Stimulated activated naive B cell treated with anti-CD40 and anti-IgM and Interleukin-4, amounts not matched to agents 10 μg/mL and 1 μg/mL and 100 μg/mL, for 72 hours (primary cell): ENCODE data around the gene BMP7.

ENCODE experiments used
- ATAC-seq, 2 donors: fragments of 150-1000 bp; cut with Tn5 transposase; replicated peaks; 2 replicates each; pipeline ENCODE4 v1.10.0; 2021; ENCODE audit warnings: moderate library complexity in 1 of 2
- DNase-seq: peaks from one replicate; pipeline ENCODE4 v3.0.0; 2021
- H3K27ac Mint-ChIP-seq: one replicate; pipeline ENCODE4 v1.8.0; 2022; ENCODE audit warnings: mild to moderate bottlenecking, mixed read lengths
- H3K27me3 Mint-ChIP-seq, 2 donors: one replicate each; pipeline ENCODE4 v1.8.0; 2022; ENCODE audit warnings: mixed read lengths in 2 of 2
- H3K36me3 Mint-ChIP-seq, 2 donors: one replicate each; pipeline ENCODE4 v1.8.0; 2022; ENCODE audit warnings: mixed read lengths in 2 of 2, mild to moderate bottlenecking in 1 of 2
- H3K4me1 Mint-ChIP-seq, 2 donors: one replicate each; pipeline ENCODE4 v1.8.0; 2022; ENCODE audit warnings: mixed read lengths in 2 of 2, mild to moderate bottlenecking in 1 of 2
- H3K4me3 Mint-ChIP-seq, 2 donors: one replicate each; pipeline ENCODE4 v1.8.0; 2022; ENCODE audit warnings: mild to moderate bottlenecking in 2 of 2, mixed read lengths in 2 of 2, moderate library complexity in 1 of 2
- H3K9me3 Mint-ChIP-seq, 2 donors: one replicate each; pipeline ENCODE4 v1.8.0; 2022; ENCODE audit warnings: mixed read lengths in 2 of 2, mild to moderate bottlenecking in 1 of 2

BMP7 gene

DNA sequence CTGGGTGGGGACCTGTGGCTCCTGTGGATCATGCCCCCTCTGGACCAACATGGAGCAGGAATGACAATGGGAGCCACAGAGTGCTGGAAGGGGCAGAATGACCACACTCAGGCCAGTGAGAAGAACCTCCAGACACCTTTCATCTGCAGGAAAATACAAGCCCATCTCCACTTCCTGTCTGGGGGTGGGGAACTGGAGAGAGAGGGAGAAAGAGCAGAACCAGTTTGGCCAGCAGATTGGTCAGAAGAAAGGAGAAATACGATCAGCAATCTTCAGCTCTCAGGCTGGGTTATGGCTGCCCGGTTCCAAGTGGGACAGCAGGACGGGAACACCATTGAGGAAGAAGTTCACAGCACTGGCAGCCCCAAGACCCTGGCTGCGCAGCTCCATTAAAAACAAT is 37.0 kb downstream of the BMP7 start:
- Mint-ChIP-seq H3K27ac (peak overlapping the region; percentile 56), H3K9me3 (no peaks in the 10 kb centered on the region), H3K4me1 (no peaks in the 10 kb centered on the region), H3K27me3 (peaks cover 15 to 37% of the 10 kb centered on the region in 2 donors), H3K4me3 (no peak overlapping the region), H3K36me3 (no peaks in the 10 kb centered on the region)
- no peak for ATAC-seq
- DNase-seq = no peak

DNA sequence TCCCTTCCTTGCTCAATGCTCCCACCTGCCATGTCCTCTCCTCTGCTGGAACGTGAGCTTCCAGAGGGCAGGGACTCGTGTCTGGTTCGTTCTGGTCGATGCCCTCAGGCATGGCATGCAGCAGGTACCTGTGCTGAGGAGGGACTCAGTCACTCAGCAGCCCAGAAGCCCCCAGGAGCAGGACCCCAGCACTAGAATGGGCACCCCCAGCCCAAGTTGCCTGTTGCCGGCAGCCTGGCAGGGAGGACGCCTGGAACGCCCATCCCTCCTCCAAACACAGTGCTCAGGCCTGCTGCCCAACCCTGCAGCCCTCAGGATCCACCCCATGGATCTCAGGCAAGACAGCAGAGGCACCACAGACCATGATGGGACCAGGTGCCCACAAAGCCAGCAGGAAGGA is 40.6 kb downstream of the BMP7 start:
- no peak for ATAC-seq
- H3K4me1 Mint-ChIP-seq = no peaks in the 10 kb centered on the region
- H3K9me3 Mint-ChIP-seq = no peaks in the 10 kb centered on the region
- no peaks in the 10 kb centered on the region for H3K36me3 Mint-ChIP-seq
- no peak overlapping the region for H3K4me3 Mint-ChIP-seq
- no peak for DNase-seq
- no peak overlapping the region for H3K27ac Mint-ChIP-seq
- H3K27me3 Mint-ChIP-seq = peaks cover 17 to 32% of the 10 kb centered on the region in 2 donors

DNA sequence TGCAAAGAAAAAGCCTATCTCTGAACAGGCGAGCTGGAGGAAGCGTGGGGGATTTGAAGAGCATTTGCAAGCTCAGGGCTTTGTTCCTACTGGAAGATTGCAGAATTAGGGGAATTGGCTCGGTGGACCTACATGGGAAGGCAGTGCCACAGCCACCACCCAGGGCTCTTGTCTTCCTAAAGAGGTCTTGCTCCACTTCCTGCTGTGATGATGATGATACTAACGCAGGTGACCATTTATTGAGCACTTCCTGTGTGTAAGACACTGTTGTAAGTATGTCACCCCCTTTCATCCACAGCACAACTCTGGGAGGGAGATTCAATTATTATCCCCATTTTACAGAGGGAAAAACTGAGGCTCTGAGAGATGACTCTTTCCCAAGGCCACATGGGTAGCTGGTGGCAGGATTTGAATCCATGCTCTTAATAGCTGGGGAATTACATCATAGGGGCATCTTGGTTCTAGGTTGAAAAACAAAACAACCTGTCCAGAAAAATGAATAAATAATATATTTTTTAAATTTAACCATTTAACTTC is 41.2 kb downstream of the BMP7 start:
- DNase-seq (no peak), ATAC-seq (no peak)
- Mint-ChIP-seq H3K4me3 (no peak overlapping the region), H3K9me3 (no peaks in the 10 kb centered on the region), H3K36me3 (no peaks in the 10 kb centered on the region), H3K27me3 (peaks cover 17 to 28% of the 10 kb centered on the region in 2 donors), H3K4me1 (no peaks in the 10 kb centered on the region), H3K27ac (no peak overlapping the region)

DNA sequence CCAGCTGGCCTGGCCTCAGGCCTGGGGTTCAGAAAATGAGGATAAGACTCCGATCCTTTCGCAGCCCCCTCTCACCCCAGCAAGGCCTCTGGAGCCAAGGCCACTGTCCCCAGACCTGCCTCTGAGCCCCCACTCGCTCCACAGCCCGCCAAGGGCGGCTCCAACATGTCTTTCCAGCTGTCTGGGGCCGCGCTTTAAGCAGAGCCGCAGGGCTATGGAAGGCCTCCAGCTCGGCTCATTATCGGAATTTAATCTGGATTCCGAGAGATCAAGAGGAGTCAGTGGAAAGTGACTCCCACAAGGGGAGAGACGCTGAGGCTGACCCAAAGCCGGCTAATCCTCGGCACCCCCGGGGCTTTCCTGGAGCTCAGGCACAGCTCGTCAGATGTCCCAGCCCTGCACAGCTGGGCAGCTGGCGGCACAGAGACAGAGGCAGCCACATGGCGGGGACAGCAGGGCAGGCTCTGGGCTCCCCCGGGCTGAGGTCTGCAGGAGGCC is 41.8 kb downstream of the BMP7 start:
- no peak overlapping the region for H3K27ac Mint-ChIP-seq

DNA sequence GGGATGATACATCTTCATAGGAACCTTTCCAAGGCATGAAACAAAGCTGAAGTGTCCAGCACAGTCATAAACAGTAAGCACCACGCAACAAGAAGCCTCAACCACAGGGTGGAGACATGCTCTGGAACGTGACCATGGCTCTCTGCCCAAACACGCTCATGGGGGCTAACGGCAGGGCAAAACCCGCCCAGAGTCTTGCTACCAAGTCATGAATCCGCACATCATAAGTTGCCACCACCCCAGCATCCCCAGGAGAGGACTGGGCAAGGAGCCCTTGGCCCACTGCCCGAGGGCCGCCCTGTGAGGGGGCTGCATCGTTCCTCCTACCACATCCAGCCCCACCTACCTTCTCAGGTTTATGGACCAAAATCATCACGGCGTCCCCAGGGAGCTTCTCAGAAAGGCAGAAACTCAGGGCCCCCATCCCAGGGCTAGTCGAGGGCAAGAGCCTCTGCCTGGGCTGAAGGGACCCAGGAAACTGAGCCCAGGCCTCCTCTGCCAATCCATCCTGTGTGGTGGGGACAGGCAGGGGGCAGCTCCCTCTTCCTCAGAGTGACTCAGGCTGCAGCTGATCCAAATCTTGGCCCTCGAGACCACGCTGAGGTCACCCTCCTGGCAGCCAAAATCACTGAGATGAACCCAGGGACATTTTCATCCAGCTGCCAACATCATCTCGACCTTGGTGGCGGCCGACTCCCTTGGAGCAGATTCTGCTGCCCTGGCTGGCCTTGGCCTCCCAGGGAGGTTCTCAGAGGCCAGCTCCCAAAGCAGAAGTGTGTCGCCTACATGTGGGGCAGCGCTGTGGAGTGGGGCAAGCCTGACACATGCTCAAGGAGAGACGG is 42.6 kb downstream of the BMP7 start:
- H3K9me3 Mint-ChIP-seq = no peaks in the 10 kb centered on the region
- no peak for DNase-seq
- no peak overlapping the region for H3K4me3 Mint-ChIP-seq
- H3K27me3 Mint-ChIP-seq = peaks cover 8 to 14% of the 10 kb centered on the region in 2 donors
- no peak for ATAC-seq
- H3K27ac Mint-ChIP-seq = no peak overlapping the region
- no peaks in the 10 kb centered on the region for H3K4me1 Mint-ChIP-seq
- no peaks in the 10 kb centered on the region for H3K36me3 Mint-ChIP-seq

More for the DNA sequence above, 41.8 kb downstream of the BMP7 start:
- DNase-seq (no peak), ATAC-seq (no peak)
- Mint-ChIP-seq H3K36me3 (no peaks in the 10 kb centered on the region), H3K27me3 (peaks cover 16 to 22% of the 10 kb centered on the region in 2 donors), H3K4me3 (no peak overlapping the region), H3K4me1 (no peaks in the 10 kb centered on the region), H3K9me3 (no peaks in the 10 kb centered on the region)

DNA sequence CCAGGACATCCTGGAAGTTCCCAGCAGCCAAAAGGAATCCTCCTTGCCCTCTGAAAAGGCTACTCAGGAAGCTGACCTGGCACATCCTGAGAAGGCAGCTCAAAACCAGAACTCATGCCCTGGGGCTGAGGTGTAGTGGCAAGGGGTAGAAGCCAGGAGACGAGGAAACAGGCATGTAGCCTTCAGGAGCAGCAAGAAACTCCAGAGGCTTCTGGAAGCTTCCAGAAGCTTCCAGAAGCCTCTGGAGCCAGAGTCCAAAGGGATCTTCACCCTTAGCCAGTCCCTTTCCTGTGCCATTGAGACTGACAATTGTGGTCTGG is 43.9 kb downstream of the BMP7 start:
- Mint-ChIP-seq H3K27me3 (peaks cover 3 to 4% of the 10 kb centered on the region in 2 donors), H3K4me1 (no peaks in the 10 kb centered on the region), H3K4me3 (no peak overlapping the region), H3K36me3 (no peaks in the 10 kb centered on the region), H3K9me3 (no peaks in the 10 kb centered on the region), H3K27ac (no peak overlapping the region)
- ATAC-seq (no peak), DNase-seq (no peak)

DNA sequence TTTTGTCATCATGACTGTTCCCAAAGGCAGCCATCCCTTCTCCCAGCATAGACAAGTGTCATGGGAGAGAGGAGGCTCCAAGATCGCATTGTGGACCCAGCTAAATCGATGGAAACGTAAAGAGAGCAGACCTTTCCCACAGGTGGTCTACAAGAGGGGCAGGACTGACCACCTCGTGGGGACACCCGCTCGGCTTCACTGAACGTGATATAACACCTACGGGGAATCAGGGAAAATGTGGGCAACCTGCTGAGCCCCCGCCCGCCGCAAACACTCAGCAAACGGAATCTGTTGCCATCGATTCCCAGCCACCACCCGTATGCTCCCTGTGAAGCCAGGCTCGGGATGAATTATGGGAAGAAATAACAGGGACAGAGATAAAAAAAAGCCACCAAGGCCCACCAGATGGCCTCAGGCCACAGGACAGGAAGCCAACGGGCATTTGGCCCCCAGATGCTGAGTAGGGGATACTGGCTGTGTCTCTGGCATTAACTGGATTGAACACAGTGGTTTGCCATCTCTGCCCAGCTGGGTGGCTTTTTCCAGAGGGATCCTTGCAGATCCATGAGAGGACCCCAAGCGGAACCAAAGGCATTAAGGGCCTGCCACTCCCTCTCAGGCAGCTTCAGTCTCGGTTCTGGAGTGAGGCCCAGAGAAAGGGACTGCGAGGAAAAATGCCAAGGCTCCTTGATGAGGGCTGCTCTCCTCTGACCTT is 44.4 kb downstream of the BMP7 start:
- no peak overlapping the region for H3K27ac Mint-ChIP-seq
- H3K27me3 Mint-ChIP-seq = peaks cover 3 to 4% of the 10 kb centered on the region in 2 donors
- H3K4me3 Mint-ChIP-seq = no peak overlapping the region
- H3K9me3 Mint-ChIP-seq = no peaks in the 10 kb centered on the region
- no peaks in the 10 kb centered on the region for H3K36me3 Mint-ChIP-seq
- no peak for DNase-seq
- no peaks in the 10 kb centered on the region for H3K4me1 Mint-ChIP-seq
- ATAC-seq = no peak

DNA sequence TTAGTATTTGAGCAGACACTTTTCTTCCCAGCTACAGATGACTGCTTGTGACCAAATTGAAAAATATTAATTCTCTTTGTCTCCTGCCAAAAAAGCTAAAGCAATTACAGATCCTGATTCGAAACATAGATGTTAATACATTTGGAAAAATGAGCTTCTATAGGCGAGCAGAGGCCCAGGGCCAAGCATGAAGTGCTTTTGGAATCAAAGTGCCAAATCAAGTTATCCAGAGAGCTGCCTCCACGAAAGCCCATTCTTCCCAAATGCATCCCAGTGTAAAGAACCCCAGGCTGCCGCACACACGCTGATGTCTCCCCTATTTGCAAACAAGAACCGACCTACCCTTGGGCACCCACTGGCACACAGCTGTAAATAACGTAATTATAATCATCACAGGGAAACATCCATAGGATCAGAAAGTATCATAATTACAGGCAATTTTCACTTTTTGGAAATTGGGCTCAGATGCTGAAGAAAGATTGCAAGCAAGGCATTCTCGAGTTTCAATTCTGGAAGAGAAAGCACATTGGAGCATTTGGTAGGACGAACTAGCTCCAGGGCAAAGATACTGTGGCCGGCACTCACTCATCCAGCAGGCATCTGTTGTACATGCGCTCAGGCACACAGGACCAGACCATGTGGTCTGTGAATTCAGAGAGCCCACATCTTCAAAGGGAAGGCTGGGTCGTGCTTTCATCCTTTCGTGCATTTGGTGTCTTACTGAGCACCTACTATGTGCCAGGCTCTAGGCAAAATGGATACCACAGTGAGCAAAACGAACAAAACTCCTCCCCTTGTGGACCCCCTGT is 45.9 kb downstream of the BMP7 start:
- Mint-ChIP-seq H3K36me3 (no peaks in the 10 kb centered on the region), H3K27ac (no peak overlapping the region), H3K4me3 (no peak overlapping the region), H3K27me3 (peaks cover 3 to 4% of the 10 kb centered on the region in 2 donors), H3K4me1 (no peaks in the 10 kb centered on the region), H3K9me3 (no peaks in the 10 kb centered on the region)
- DNase-seq (no peak), ATAC-seq (no peak)

DNA sequence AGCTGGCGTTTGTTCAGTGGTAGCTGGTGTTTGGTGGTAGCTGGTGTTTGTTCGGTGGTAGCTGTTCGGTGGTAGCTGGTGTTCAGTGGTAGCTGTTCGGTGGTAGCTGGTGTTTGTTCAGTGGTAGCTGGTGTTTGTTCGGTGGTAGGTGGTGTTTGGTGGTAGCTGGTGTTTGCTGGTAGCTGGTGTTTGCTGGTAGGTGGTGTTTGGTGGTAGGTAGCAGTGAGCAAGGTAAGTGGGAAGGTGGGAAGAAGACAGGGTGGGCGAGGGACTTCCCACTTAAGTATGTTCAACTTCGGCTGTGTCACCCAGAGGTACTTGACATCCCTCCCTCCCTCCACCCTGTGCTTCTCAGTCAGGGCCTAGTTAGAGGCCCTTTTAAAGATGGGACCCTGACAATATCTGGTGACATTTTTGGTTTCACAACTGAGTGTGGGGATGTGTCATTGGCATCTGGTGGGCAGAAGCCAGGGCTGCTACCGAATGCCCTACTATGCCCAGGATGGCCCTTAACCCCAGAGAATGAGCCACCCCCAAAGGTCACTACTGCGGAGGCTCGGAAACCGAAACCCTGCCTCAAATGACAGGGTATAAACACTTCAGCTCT is 47.3 kb downstream of the BMP7 start:
- H3K36me3 Mint-ChIP-seq = no peaks in the 10 kb centered on the region
- peaks cover 7 to 8% of the 10 kb centered on the region in 2 donors for H3K27me3 Mint-ChIP-seq
- H3K4me1 Mint-ChIP-seq = no peaks in the 10 kb centered on the region
- DNase-seq (no peak), ATAC-seq (no peak)
- no peak overlapping the region for H3K27ac Mint-ChIP-seq
- no peak overlapping the region for H3K4me3 Mint-ChIP-seq
- no peaks in the 10 kb centered on the region for H3K9me3 Mint-ChIP-seq

DNA sequence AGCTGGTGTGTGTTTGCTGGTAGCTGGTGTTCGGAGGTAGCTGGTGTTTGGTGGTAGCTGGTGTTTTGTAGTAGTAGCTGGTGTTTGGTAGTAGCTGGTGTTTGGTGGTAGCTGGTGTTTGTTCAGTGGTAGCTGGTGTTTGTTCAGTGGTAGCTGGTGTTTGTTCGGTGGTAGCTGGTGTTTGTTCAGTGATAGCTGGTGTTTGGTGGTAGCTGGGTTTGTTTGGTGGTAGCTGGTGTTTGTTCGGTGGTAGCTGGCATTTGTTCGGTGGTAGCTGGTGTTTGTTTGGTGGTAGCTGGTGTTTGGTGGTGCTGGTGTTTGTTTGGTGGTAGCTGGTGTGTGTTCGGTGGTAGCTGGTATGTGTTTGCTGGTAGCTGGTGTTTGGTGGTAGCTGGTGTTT is 48.0 kb downstream of the BMP7 start:
- no peak overlapping the region for H3K4me3 Mint-ChIP-seq
- H3K27ac Mint-ChIP-seq = no peak overlapping the region
- DNase-seq = no peak
- no peaks in the 10 kb centered on the region for H3K36me3 Mint-ChIP-seq
- peaks cover 6 to 7% of the 10 kb centered on the region in 2 donors for H3K27me3 Mint-ChIP-seq
- no peaks in the 10 kb centered on the region for H3K4me1 Mint-ChIP-seq
- H3K9me3 Mint-ChIP-seq = no peaks in the 10 kb centered on the region
- no peak for ATAC-seq

DNA sequence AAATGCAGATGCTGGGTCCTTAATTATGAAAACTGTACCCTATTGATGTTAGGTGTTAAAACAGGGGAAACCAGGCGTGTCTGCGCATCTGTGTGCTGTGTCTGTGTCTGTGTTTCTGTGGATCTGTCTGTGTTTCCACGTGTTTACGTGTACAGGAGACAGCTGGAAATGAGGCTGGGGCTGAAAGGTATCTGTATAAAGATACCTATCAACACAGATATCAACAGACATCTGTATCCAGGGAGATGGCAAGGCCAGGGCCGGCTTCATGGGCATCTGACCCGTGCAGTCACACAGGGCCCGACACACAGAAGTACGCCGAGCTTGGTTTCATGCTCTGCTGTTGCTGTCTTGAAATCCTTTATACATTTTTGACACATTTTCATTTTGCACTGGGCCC is 48.6 kb downstream of the BMP7 start:
- no peak for ATAC-seq
- Mint-ChIP-seq H3K27me3 (peaks cover 7 to 11% of the 10 kb centered on the region in 2 donors), H3K4me3 (no peak overlapping the region), H3K9me3 (no peaks in the 10 kb centered on the region), H3K36me3 (no peaks in the 10 kb centered on the region), H3K27ac (no peak overlapping the region), H3K4me1 (no peaks in the 10 kb centered on the region)
- DNase-seq = no peak

DNA sequence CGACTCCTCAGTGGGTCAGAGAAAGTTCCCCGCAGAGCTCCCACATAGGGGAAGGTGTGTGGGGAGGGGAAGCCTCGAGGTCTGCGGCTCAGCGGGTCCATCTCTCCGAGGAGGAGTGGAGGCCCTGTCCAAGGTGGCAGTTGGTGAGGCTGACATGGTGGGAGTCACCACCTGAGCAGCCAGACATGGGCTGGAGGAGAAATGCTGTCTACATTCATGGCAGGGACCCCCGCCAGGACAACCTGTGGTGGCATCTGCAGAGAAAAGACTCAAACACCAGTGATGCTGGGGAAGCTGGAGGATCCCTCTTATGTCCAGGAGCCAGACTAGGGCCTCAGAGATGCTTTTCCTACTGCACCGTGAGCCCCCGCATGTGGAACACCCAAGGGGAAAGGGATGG is 49.8 kb downstream of the BMP7 start:
- Mint-ChIP-seq H3K9me3 (no peaks in the 10 kb centered on the region), H3K4me3 (no peak overlapping the region), H3K4me1 (no peaks in the 10 kb centered on the region), H3K27me3 (peaks cover 12 to 21% of the 10 kb centered on the region in 2 donors), H3K36me3 (no peaks in the 10 kb centered on the region), H3K27ac (no peak overlapping the region)
- no peak for DNase-seq
- no peak for ATAC-seq

DNA sequence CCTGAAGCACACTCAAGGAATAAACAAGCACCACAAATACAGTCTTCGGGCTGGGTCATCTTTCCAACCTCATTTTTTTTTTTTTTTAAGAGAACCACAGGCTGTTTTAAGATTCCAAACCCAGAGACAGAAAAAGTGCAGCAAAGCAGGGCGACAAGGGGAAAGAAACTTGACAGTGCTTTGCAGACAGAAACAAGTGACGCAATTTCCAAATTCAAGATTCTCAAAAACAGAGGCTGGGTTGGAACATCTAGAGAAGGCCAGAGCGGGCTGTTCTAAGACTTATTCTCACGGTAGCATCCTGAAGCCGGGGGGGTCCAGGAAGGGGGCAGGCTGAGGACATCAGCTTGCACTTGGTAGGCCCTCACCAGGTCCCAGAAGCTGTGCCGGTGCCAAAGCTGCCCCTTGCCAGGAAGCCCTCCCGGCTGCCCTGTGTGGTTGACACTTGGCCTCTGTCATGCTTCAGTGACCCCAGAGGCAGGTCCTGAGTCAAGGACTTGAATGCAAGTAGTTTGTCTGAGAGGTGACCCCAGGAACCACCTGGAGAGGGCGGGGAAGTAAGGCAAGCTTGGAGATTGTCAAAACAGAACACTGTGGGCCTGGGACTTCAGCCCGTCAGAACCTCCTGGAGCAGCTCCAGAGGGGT is 50.5 kb downstream of the BMP7 start:
- Mint-ChIP-seq H3K27me3 (peaks cover 9 to 21% of the 10 kb centered on the region in 2 donors), H3K4me1 (no peaks in the 10 kb centered on the region), H3K4me3 (no peak overlapping the region), H3K36me3 (no peaks in the 10 kb centered on the region), H3K27ac (no peak overlapping the region), H3K9me3 (no peaks in the 10 kb centered on the region)
- ATAC-seq = no peak
- no peak for DNase-seq
